GM18951 (cell line): Measurements from ENCODE around the gene CD53.
"Not testable (repeated sequence)": the region's sequence is repeated elsewhere in the genome, so short reads cannot be mapped to it uniquely, and the experiment has no call there.

ENCODE experiments used
- POLR2A ChIP-seq: IDR thresholded peaks from 4 replicates; pipeline ENCODE4 v1.6.1; 2011; ENCODE audit warnings: mild to moderate bottlenecking; ENCODE audit not compliant: insufficient read length, insufficient read depth; ENCODE audit errors: extremely low read depth
- in situ Hi-C: fragments of 300-500 bp; cut with MboI; formaldehyde crosslinking; loops from one replicate; pipeline ENCODE4 v1.12.0; 2022; ENCODE audit warnings: low sequenced_read_pairs, mixed read lengths, inconsistent platforms; ENCODE audit not compliant: unreplicated experiment

The CD53 gene

GRCh38 chr1:110872745-110873720 lies at the start of gene CD53:
Gene CD53 (plus strand): TSS chr1:110873148. CDS start chr1:110891409, 18,261 bp downstream.
- in situ Hi-C loops, result no loop called here
- peak; percentile 65 for TF ChIP-seq POLR2A

- in situ Hi-C loops, result no loop called here
- no peak for TF ChIP-seq POLR2A
Observed at GRCh38 chr1:110824192-110824591, 48.8 kb upstream of the CD53 start.

GRCh38 chr1:110829955-110830553 lies 42.9 kb upstream of the CD53 start:
- no peak for TF ChIP-seq POLR2A
- in situ Hi-C loops, result no loop called here

GRCh38 chr1:110833779-110834178 lies 39.2 kb upstream of the CD53 start:
- in situ Hi-C loops, result not testable (repeated sequence)

GRCh38 chr1:110846861-110847260 lies 26.1 kb upstream of the CD53 start:
- no peak for TF ChIP-seq POLR2A
- in situ Hi-C loops, result no loop called here

GRCh38 chr1:110850145-110850544 lies 22.8 kb upstream of the CD53 start:
- in situ Hi-C loops, result no loop called here
- TF ChIP-seq POLR2A, result no peak

- in situ Hi-C loops, result no loop called here
Observed at GRCh38 chr1:110850627-110851026, 22.3 kb upstream of the CD53 start.

GRCh38 chr1:110853135-110853534 lies 19.8 kb upstream of the CD53 start:
- TF ChIP-seq POLR2A, result no peak
- in situ Hi-C loops, result no loop called here

More at GRCh38 chr1:110850627-110851026, 22.3 kb upstream of the CD53 start:
- no peak for TF ChIP-seq POLR2A

GRCh38 chr1:110856410-110856809 lies 16.5 kb upstream of the CD53 start:
- no peak for TF ChIP-seq POLR2A
- in situ Hi-C loops, result no loop called here

GRCh38 chr1:110857964-110858948 lies 14.7 kb upstream of the CD53 start:
- in situ Hi-C loops, result no loop called here
- TF ChIP-seq POLR2A, result no peak

GRCh38 chr1:110859062-110859461 lies 13.9 kb upstream of the CD53 start:
- no peak for TF ChIP-seq POLR2A
- in situ Hi-C loops, result no loop called here

- in situ Hi-C loops, result no loop called here
- TF ChIP-seq POLR2A, result no peak
Observed at GRCh38 chr1:110860174-110860573, 12.8 kb upstream of the CD53 start.

GRCh38 chr1:110860620-110861019 lies 12.3 kb upstream of the CD53 start:
- in situ Hi-C loops, result not testable (repeated sequence)

- in situ Hi-C loops, result not testable (repeated sequence)
Observed at GRCh38 chr1:110861942-110862341, 11.0 kb upstream of the CD53 start.
